AG04449 (cell line): Measurements from ENCODE around the gene ZNF598.
"Not testable (repeated sequence)": the region's sequence is repeated elsewhere in the genome, so short reads cannot be mapped to it uniquely, and the experiment has no call there.

Source experiments
- CTCF ChIA-PET: fragments of 350-600 bp; formaldehyde crosslinking; extraction: SDS; loops from one replicate; lab custom pipeline; 2021; ENCODE audit warnings: antibody characterized with exemption; lab: Yijun Ruan, JAX
- POLR2A ChIA-PET: fragments of 400-600, 350-600 bp; formaldehyde crosslinking; extraction: SDS; loops from one replicate; lab custom pipeline; 2020; ENCODE audit warnings: antibody characterized with exemption, inconsistent platforms; lab: Yijun Ruan, JAX
- DNase-seq: peaks from one replicate; pipeline ENCODE4 v3.0.0-alpha.2; 2010; ENCODE audit warnings: low read depth, low spot score
- H3K4me3 ChIP-seq: 2 replicates; pipeline ENCODE4 v1.5.1; 2011; ENCODE audit warnings: low read depth, mild to moderate bottlenecking, control low read depth, low read length
- TF ChIP-seq, protein P1 (sequence below): IDR thresholded peaks from one replicate; pipeline ENCODE4 v1.5.1; 2011; ENCODE audit warnings: mild to moderate bottlenecking, moderate library complexity, low read length, control low read depth, inconsistent platforms; ENCODE audit not compliant: insufficient read depth; ENCODE audit errors: missing control alignments

The ZNF598 gene

DNA sequence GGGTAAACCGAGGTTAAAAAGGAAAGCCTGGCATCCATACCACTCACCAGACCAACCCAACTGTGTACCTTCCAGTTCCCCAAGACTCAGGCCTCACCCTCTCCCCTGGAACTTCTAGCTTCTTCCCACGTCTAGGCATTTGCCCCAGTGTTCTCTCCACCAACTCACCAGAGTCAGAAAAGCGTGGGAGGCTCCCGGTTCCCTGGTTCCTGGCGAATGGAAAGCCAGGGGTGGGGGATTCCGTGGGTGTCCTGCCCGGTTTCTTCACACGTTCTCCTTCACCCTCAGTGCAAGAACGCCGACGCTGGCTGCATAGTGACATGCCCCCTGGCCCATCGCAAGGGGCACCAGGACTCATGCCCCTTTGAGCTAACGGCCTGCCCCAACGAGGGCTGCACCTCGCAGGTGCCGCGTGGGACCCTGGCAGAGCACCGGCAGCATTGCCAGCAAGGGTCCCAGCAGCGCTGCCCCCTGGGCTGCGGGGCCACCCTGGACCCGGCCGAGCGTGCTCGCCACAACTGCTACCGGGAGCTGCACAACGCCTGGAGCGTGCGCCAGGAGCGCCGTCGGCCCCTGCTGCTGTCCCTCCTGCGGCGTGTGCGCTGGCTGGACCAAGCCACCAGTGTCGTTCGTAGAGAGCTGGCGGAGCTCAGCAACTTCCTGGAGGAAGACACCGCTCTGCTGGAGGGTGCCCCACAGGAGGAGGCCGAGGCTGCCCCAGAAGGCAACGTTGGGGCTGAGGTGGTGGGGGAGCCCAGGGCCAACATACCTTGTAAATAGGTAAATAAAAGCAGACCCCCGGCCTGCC is 41.3 kb downstream of the ZNF598 start:
- CTCF ChIA-PET, result interaction anchor here (2.5 kb wide), 1 partner anchor 172 kb away, joined by 5 read pairs; no protein-coding TSS in a partner anchor
- TF ChIP-seq, protein P1, sequence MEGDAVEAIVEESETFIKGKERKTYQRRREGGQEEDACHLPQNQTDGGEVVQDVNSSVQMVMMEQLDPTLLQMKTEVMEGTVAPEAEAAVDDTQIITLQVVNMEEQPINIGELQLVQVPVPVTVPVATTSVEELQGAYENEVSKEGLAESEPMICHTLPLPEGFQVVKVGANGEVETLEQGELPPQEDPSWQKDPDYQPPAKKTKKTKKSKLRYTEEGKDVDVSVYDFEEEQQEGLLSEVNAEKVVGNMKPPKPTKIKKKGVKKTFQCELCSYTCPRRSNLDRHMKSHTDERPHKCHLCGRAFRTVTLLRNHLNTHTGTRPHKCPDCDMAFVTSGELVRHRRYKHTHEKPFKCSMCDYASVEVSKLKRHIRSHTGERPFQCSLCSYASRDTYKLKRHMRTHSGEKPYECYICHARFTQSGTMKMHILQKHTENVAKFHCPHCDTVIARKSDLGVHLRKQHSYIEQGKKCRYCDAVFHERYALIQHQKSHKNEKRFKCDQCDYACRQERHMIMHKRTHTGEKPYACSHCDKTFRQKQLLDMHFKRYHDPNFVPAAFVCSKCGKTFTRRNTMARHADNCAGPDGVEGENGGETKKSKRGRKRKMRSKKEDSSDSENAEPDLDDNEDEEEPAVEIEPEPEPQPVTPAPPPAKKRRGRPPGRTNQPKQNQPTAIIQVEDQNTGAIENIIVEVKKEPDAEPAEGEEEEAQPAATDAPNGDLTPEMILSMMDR, result no peak
- no peak for DNase-seq
- POLR2A ChIA-PET, result interaction anchor here (1.1 kb wide), 1 partner anchor 187 kb away, joined by 3 read pairs; the partner anchor contains the start of gene TRAF7
- no peak overlapping the region for H3K4me3 ChIP-seq

DNA sequence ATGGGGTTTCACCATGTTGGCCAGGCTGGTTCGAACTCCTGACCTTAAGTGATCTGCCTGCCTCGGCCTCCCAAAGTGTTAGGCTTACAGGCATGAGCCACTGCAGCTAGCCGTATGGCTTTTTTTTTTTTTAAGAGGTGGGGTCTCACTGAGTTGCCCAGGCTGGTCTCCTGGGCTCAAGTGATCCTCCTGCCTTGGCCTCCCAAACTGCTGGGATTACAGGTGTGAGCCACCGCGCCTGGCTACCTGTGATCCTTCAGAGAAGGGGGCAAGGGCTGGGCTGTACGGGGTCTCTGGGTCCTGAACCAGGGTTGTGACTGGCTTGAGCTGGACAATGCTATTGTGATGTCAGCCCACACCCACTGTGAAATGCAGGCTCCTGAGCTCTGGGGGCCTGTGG is 43.2 kb downstream of the ZNF598 start, which contains the start of gene RNF151:
TSS of gene RNF151 (plus strand) at position 397 of the 400 bp plus-strand sequence. CDS start 26 bp downstream, outside the sequence.
- POLR2A ChIA-PET, result no interaction called here

DNA sequence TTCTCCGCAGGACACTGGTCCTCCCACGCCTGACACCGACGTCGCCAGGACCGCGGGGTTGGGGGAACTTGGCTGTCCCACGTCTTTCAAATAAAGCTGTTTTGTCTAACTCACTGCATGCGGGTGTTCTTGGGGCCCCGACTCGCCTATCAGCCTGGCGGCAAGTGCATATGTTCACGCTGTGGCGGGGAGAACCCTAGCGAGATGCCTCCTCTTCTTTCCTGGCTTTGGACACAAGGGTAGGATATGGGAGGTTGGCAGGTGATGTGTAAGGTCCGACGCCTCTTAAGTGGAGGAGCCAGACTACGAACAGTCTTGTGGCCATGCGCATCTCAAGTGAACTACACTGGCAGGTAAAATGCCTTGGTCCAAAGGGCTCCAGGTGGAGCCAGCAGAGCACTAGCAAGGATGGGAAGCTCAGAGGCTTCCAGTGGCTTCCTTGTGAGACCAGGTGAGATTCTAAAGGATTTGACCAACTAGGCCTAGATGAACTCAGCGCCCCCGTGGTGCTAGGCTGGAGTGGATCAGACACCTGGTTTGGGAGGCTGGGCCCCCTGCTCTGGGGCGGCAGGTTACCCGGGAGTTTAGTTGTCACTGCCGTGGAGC is 44.1 kb downstream of the ZNF598 start:
- DNase-seq, result no peak
- POLR2A ChIA-PET, result interaction anchor here (0.6 to 2.3 kb wide), 29 partner anchors 12 to 225 kb away, joined by 3 to 45 read pairs (median 4); partner anchors contain the start of genes FAHD1, GFER, HAGH and MSRB1
- peak overlapping the region; percentile 92 for H3K4me3 ChIP-seq
- TF ChIP-seq, protein P1, result no peak
- CTCF ChIA-PET, result interaction anchor here (1.2 to 2.4 kb wide), 2 partner anchors 19 to 175 kb away, joined by 3 to 12 read pairs; no protein-coding TSS in a partner anchor

More for the DNA sequence above, 43.2 kb downstream of the ZNF598 start, which contains the start of gene RNF151:
- TF ChIP-seq, protein P1, result no peak
- peak within 1 kb of the TSS; percentile 92 for H3K4me3 ChIP-seq
- CTCF ChIA-PET, result interaction anchor here (1.6 to 2.4 kb wide), 2 partner anchors 37 to 174 kb away, joined by 5 to 12 read pairs; no protein-coding TSS in a partner anchor
- no peak for DNase-seq

DNA sequence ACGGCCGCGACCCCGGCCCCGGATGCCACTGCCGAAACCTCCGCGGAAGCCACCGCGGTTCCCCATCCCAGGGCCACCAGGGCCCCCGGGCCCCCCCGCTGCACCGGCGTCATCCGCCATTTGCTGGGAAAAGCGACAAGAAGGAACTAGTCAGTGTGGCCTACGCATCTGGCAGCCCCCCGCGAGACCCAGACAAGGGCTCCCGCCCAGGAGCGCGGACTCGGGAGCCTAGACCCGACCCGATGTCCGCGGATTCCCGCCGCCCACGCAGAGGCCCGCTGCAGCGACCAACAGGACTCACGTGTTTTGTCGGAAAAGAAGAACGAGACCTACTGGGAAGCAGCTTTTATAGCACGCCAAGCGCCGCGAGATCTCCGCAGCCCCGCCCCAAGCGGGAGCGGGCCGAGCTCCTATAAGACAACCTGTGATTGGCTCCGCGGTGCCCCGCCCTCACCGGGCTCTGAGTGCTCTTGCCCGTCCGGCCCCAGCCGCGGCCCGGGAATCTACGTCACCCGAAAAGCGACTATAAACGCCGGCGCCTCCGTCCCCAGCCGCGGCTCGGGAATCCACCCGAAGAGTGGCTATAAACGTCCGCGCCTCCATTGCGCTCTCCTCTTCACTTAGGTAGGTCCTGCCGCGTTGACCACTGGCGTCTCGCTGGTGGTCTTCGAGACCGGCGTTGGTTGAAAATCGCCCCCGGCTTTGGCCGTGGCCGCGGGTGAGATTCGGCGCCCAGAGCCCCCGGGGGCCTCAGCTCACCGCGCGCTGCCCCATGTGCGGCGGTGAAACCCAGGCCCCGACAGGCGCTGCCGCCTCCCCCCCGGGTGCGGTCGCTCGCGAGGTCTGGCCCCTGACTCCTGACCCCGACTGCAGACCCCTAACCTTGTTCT is 44.9 kb downstream of the ZNF598 start, which contains the start of gene RPS2:
TSS of gene RPS2 (minus strand) at position 321 of the 890 bp plus-strand sequence. CDS start at position 120, 201 bp downstream.
- TF ChIP-seq, protein P1, result no peak
- POLR2A ChIA-PET, result interaction anchor here (0.6 to 2.3 kb wide), 39 partner anchors 12 to 1192 kb away, joined by 3 to 45 read pairs (median 3); partner anchors contain the start of genes FAHD1, GFER, HAGH and MSRB1
- CTCF ChIA-PET, result interaction anchor here (1.2 to 2.4 kb wide), 3 partner anchors 19 to 176 kb away, joined by 3 to 12 read pairs (median 3); no protein-coding TSS in a partner anchor
- peak; percentile 89 for DNase-seq
- H3K4me3 ChIP-seq, result peak within 1 kb of the TSS; percentile 92

DNA sequence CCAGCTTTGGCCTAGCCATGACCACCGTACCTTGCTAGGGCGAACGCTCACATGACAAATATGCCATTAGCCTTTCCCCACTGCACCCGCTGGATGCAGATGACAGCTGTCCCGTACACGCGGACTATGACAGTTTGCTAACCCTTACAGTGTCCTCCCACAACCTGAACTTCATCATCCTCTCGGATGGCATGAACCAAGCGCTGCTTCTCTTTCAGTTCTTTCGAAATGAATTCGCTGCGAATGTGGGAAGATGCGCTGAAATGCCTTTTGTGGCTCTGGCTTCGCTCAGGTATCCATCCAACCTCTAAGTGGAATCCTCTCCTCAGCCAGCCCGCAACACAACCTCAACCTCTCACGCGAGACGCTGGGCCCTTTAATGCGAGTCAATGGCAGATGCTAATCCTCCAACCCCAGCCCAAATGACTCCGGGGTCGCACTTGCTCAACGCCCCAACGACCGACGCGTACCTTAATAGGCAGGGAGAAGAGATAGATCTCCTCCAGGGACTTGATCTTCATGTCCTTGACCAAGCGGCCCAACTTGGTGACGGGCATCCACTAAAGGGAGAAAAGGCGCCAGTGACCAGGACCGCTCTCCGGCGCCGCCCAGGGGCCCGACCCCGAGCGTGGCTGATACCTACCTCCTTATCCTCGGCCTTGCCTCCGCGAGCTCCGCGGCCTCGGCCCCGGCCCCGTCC is 45.7 kb downstream of the ZNF598 start:
- TF ChIP-seq, protein P1, result no peak

DNA sequence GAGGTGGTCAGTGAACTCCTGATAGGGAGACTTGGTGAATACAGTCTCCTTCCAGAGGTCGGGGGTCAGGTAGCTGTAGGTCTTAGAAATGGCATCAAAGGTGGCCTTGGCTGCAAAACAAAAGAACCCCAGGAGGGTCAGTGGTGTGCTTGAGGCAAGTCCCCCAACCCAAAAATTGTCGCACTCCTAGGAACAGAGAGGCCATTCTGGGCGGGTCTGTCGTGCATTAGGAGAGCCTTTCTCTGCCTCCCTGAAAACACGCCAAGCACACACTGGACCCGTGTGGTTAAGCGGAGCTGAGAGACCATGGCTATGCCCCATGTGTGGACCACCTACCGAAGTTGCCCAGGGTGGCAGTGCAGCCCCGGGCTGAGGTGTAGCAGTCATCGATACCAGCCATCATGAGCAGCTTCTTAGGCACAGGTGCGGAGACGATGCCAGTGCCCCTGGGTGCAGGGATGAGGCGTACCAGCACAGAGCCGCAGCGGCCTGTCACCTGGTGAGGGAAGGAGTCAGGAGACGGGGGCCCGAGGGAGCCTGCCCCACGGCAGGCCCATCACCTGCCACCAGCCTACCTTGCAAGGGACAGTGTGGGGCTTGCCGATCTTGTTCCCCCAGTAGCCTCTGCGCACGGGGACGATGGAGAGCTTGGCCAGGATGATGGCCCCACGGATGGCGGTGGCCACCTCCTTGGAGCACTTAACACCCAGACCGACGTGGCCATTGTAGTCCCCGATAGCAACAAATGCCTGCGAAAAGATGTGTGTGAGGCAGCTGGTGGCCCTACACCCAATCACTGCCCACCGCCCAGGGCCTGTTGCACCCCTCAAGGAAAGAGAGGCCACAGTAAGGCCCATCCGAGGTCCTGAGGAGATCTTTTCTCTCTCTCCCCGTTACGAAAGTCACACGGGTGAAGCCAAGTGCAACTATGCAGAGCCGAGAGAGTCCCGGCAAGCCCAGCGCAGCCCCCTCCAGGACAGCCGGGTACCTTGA is 47.2 kb downstream of the ZNF598 start:
- not testable (repeated sequence) for DNase-seq
- H3K4me3 ChIP-seq, result peak overlapping the region; percentile 92
- ChIA-PET CTCF (interaction anchor here (0.6 to 1.6 kb wide), 2 partner anchors 178 to 1066 kb away, joined by 3 to 4 read pairs; no protein-coding TSS in a partner anchor), POLR2A (interaction anchor here (0.7 to 4.0 kb wide), 3 partner anchors 9 to 185 kb away, joined by 3 to 20 read pairs (median 3); partner anchors contain the start of genes NUBP2, SPSB3 and TBL3)

More for the DNA sequence above, 45.7 kb downstream of the ZNF598 start:
- no peak for DNase-seq
- ChIA-PET CTCF (interaction anchor here (1.2 to 1.6 kb wide), 3 partner anchors 18 to 176 kb away, joined by 3 to 4 read pairs (median 3); no protein-coding TSS in a partner anchor), POLR2A (interaction anchor here (0.6 to 2.3 kb wide), 29 partner anchors 11 to 353 kb away, joined by 3 to 45 read pairs (median 4); partner anchors contain the start of genes FAHD1, GFER, HAGH and MSRB1)
- H3K4me3 ChIP-seq, result peak overlapping the region; percentile 92
